Measurements from ENCODE around the gene TMEM183A.

Gene TMEM183A

GRCh38 chr1:203046984-203047630, 39.9 kb downstream of the TMEM183A start:
- no peak for DNase-seq (ENCODE audit: low spot score)

- DNase-seq (ENCODE audit: low spot score), result no peak
Measured at GRCh38 chr1:203048086-203048485, 40.9 kb downstream of the TMEM183A start.

GRCh38 chr1:203048555-203049051, 41.4 kb downstream of the TMEM183A start:
- DNase-seq (ENCODE audit: low spot score), result no peak

GRCh38 chr1:203049077-203049476, 41.9 kb downstream of the TMEM183A start:
- DNase-seq (ENCODE audit: low spot score), result no peak

- no peak for DNase-seq (ENCODE audit: low spot score)
Measured at GRCh38 chr1:203049576-203050180, 42.5 kb downstream of the TMEM183A start.

- no peak for DNase-seq (ENCODE audit: low spot score)
Measured at GRCh38 chr1:203050826-203051225, 43.7 kb downstream of the TMEM183A start.

- DNase-seq (ENCODE audit: low spot score), result no peak
Measured at GRCh38 chr1:203051841-203052324, 44.7 kb downstream of the TMEM183A start.

- no peak for DNase-seq (ENCODE audit: low spot score)
Measured at GRCh38 chr1:203052601-203053000, 45.4 kb downstream of the TMEM183A start.

- DNase-seq (ENCODE audit: low spot score), result no peak
Measured at GRCh38 chr1:203054184-203054583, 47.0 kb downstream of the TMEM183A start.

- no peak for DNase-seq (ENCODE audit: low spot score)
Measured at GRCh38 chr1:203054642-203055041, 47.5 kb downstream of the TMEM183A start.

GRCh38 chr1:203055161-203055799, 48.1 kb downstream of the TMEM183A start:
- DNase-seq (ENCODE audit: low spot score), result no peak

GRCh38 chr1:203056012-203056411, 48.8 kb downstream of the TMEM183A start:
- DNase-seq (ENCODE audit: low spot score), result no peak

- DNase-seq (ENCODE audit: low spot score), result no peak
Measured at GRCh38 chr1:203056516-203056915, 49.3 kb downstream of the TMEM183A start.

GRCh38 chr1:203057911-203058675, 50.9 kb downstream of the TMEM183A start:
- no peak for DNase-seq (ENCODE audit: low spot score)

GRCh38 chr1:203058676-203058935, 51.4 kb downstream of the TMEM183A start:
- no peak for DNase-seq (ENCODE audit: low spot score)

GRCh38 chr1:203059485-203059884, 52.3 kb downstream of the TMEM183A start:
- DNase-seq (ENCODE audit: low spot score), result no peak

GRCh38 chr1:203060115-203060514, 52.9 kb downstream of the TMEM183A start:
- no peak for DNase-seq (ENCODE audit: low spot score)

- DNase-seq (ENCODE audit: low spot score), result no peak
Measured at GRCh38 chr1:203063287-203063686, 56.1 kb downstream of the TMEM183A start.

GRCh38 chr1:203065191-203065590, 58.0 kb downstream of the TMEM183A start:
- no peak for DNase-seq (ENCODE audit: low spot score)

GRCh38 chr1:203065986-203066385, 58.8 kb downstream of the TMEM183A start:
- DNase-seq (ENCODE audit: low spot score), result no peak

GRCh38 chr1:203066965-203067364, 59.8 kb downstream of the TMEM183A start:
- no peak for DNase-seq (ENCODE audit: low spot score)

- no peak for DNase-seq (ENCODE audit: low spot score)
Measured at GRCh38 chr1:203069030-203069747, 62.0 kb downstream of the TMEM183A start.

All from germinal center (tissue), 1 donor.